Naive thymus-derived CD8-positive, alpha-beta T cell (primary cell): ENCODE data around the gene GLB1L3. TPM values are rescaled to one million over a fixed set of nuclear protein-coding genes. Genes with fewer than 3 reads are reported as not detected.

ENCODE experiments used
- ATAC-seq, 2 donors: fragments of 150-1000 bp; cut with Tn5 transposase in 1 of 2; sonication (Bioruptor Pico), chemical (Tn5 transposase) in 1 of 2; 1 replicate in 1 of 2; 2 replicates in 1 of 2; pipeline ENCODE4 v1.10.0; 2021; ENCODE audit warnings: mild to moderate bottlenecking in 2 of 2, moderate library complexity in 2 of 2
- POLR2A ChIA-PET: fragments of 350-600 bp; sonication (Branson Sonifier 250); formaldehyde crosslinking; loops from one replicate; lab custom pipeline; 2021; ENCODE audit warnings: antibody characterized with exemption; lab: Charles Lee
- DNase-seq, 10 donors: peaks; one replicate each; pipeline versions ENCODE4 v3.0.0 to v3.0.0-alpha.2; 2020 to 2022
- H3K27ac Mint-ChIP-seq, 10 donors: one replicate each; pipeline ENCODE4 v1.8.0; 2020 to 2022; ENCODE audit warnings: mild to moderate bottlenecking in 10 of 10, mixed read lengths in 10 of 10, moderate library complexity in 4 of 10, inconsistent platforms in 1 of 10
- H3K27me3 Mint-ChIP-seq, 5 donors: one replicate each; pipeline ENCODE4 v1.8.0; 2021 to 2022; ENCODE audit warnings: mixed read lengths in 5 of 5
- H3K36me3 Mint-ChIP-seq, 3 donors: one replicate each; pipeline ENCODE4 v1.8.0; 2020 to 2022; ENCODE audit warnings: mixed read lengths in 3 of 3, mild to moderate bottlenecking in 2 of 3, inconsistent platforms in 1 of 3
- H3K4me1 Mint-ChIP-seq, 4 donors: one replicate each; pipeline ENCODE4 v1.8.0; 2021 to 2022; ENCODE audit warnings: mixed read lengths in 4 of 4
- H3K4me3 Mint-ChIP-seq, 10 donors: one replicate each; pipeline ENCODE4 v1.8.0; 2020 to 2022; ENCODE audit warnings: mild to moderate bottlenecking in 10 of 10, mixed read lengths in 10 of 10, moderate library complexity in 6 of 10, inconsistent platforms in 1 of 10
- H3K9me3 Mint-ChIP-seq, 9 donors: one replicate each; pipeline ENCODE4 v1.8.0; 2020 to 2022; ENCODE audit warnings: mixed read lengths in 9 of 9, mild to moderate bottlenecking in 3 of 9, inconsistent platforms in 1 of 9, moderate library complexity in 1 of 9
- polyA plus RNA-seq, 3 donors: library from polyadenylated mRNA; unstranded; fragments of 300-500 nt; fragmentation: Illumina TruSeq; gene quantifications; one replicate each; pipeline ENCODE4 v1.2.3, GENCODE V29; 2021
- total RNA-seq, 8 experiments: library from RNA in 2 of 8; stranded (reverse) in 2 of 8; gene quantifications; one replicate each; pipeline ENCODE4 v1.2.3 and lab custom pipeline; 2021 to 2026

The GLB1L3 gene
- total and polyA plus RNA-seq, 5 experiments from 2014 or later, result 1.2 to 2.5 (median 2.0) TPM

DNA sequence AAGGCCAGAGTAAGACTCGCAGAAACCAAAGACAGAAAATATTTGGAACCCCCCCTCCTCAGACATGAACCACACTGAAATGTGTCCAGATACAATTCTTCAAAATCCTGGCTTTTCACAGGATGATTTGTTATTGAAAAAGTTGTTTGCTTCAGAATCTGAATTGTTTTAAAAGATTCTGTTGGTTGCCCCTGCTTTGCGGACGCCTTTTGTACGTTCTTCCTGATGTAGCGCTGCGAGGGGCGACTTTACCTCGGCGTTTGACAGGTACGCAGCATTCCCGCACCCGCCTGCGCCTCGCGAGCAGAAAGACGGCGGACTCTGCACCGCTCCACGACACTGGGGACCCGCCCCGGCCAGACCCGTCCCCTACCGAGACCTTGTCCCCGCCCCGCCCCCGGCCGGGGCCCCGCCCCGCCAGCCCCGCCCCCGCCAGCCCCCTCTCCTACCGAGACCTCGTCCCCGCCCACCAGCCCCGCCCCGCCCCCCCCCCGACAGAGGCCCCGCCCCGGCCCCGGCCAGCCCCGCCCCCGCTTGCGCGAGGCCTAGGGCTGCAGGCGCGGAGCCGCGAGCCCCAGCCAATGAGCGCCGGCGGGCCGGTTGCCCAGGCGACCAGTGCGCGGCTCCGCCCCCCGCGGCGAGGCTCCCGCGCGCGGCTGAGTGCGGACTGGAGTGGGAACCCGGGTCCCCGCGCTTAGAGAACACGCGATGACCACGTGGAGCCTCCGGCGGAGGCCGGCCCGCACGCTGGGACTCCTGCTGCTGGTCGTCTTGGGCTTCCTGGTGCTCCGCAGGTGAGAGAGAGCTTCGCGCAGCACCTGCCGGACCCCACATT lies 55.4 kb downstream of the GLB1L3 start, which contains the start of gene GLB1L2:
Gene GLB1L2, plus strand, starts transcription at position 635 of the 835 bp plus-strand sequence. Its CDS starts 74 bp downstream, at position 709.
- Mint-ChIP-seq H3K4me3 (peak within 1 kb of the TSS; percentile 83 to 95 (median 88)), H3K36me3 (no peaks in the 10 kb centered on the region), H3K27me3 (peaks cover 0 to 24% (median 8%) of the 10 kb centered on the region in 5 donors), H3K4me1 (peaks cover 2 to 18% (median 14%) of the 10 kb centered on the region in 4 donors), H3K27ac (peak within 1 kb of the TSS in 8 of 10 donors; percentile 6 to 88 (median 80)), H3K9me3 (no peaks in the 10 kb centered on the region)
- DNase-seq (peak; percentile 63 to 89 (median 77)), ATAC-seq (peak; percentile 91)
- POLR2A ChIA-PET, result interaction anchor here (1.0 kb wide), 1 partner anchor 9 kb away, joined by 3 read pairs; no protein-coding TSS in a partner anchor

DNA sequence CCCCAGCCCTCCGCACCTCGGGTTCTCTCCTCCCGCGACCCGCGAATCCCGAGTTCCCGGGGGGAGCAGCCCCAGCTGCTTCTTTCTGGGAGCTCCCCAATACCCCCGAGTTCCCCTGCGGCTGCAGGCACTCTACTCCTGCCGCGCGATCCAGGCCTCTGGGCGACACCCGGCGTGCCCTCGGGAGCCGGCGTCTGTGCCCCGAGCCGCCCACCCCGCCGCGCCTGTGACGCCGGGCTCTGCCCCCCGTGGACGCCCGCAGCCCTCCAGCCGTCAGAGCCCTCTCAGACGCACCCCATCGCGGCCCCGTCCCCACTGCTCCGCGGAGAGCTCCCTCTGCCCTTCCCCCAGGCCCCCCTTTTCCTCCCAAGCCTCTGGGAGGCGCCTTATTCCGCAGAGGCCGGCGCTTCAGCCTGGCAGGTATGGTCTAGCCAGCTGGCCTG lies 56.0 kb downstream of the GLB1L3 start:
- Mint-ChIP-seq H3K9me3 (no peaks in the 10 kb centered on the region), H3K27me3 (peaks cover 0 to 24% (median 6%) of the 10 kb centered on the region in 5 donors), H3K4me1 (peaks cover 2 to 18% (median 14%) of the 10 kb centered on the region in 4 donors), H3K36me3 (no peaks in the 10 kb centered on the region), H3K27ac (peak overlapping the region in 5 of 10 donors; percentile 6 to 85 (median 61)), H3K4me3 (peak overlapping the region; percentile 69 to 88 (median 83))
- POLR2A ChIA-PET, result interaction anchor here (1.0 kb wide), 1 partner anchor 9 kb away, joined by 3 read pairs; no protein-coding TSS in a partner anchor
- ATAC-seq, result peak; percentile 49 to 61
- peak in 4 of 10 donors; percentile 13 to 47 (median 26) for DNase-seq

DNA sequence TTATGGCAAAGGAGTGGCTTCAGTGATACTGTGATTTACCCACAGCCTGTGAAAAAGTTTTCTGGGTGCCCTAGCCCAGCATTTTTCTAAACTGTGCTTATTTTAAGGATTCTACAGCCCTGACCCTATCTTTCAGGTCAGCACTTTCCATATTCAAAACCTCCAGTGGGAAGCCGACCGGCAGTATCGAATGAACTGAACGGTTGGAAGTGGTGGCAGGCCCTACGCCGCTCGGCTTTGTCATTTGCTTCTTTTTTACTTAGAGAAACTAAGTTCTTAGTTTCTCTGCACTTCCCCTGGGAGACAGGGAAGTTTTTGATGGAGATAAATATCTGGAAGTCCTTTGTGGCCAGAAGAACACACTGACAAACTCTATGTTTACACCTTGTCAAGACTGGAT lies 56.6 kb downstream of the GLB1L3 start:
- POLR2A ChIA-PET, result interaction anchor here (1.0 kb wide), 1 partner anchor 8 kb away, joined by 3 read pairs; no protein-coding TSS in a partner anchor
- Mint-ChIP-seq H3K27ac (peak overlapping the region in 7 of 10 donors; percentile 6 to 85 (median 70)), H3K4me3 (peak overlapping the region; percentile 69 to 88 (median 83)), H3K9me3 (no peaks in the 10 kb centered on the region), H3K4me1 (peaks cover 2 to 18% (median 14%) of the 10 kb centered on the region in 4 donors), H3K27me3 (peaks cover 0 to 22% (median 2%) of the 10 kb centered on the region in 5 donors), H3K36me3 (no peaks in the 10 kb centered on the region)
- no peak for ATAC-seq
- DNase-seq, result no peak

DNA sequence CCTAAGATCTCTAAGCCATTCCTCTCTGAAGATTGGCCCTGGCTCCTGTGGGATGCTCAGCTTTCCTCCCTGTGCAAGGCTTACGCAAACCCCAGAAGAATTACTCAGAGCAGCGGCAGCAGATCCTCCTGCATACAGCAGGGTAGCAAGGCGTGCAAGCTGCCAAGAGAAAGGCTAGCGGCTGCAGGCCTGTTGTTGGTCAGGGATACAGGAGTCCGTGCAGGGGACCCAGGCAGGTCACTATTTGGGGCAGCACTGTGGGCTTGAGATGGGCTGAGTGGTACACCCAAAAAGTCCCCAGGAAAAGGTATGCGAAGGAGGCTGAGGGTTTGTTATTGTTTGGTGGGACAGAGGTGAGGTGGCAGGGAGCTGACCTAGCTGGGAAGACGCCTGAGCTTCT lies 57.1 kb downstream of the GLB1L3 start:
- Mint-ChIP-seq H3K9me3 (no peaks in the 10 kb centered on the region), H3K27me3 (peaks cover 0 to 22% (median 2%) of the 10 kb centered on the region in 5 donors), H3K4me1 (peaks cover 2 to 18% (median 14%) of the 10 kb centered on the region in 4 donors), H3K27ac (no peak overlapping the region), H3K36me3 (no peaks in the 10 kb centered on the region), H3K4me3 (peak overlapping the region in 9 of 10 donors; percentile 33 to 88 (median 83))
- POLR2A ChIA-PET, result no interaction called here
- ATAC-seq (no peak), DNase-seq (no peak)

DNA sequence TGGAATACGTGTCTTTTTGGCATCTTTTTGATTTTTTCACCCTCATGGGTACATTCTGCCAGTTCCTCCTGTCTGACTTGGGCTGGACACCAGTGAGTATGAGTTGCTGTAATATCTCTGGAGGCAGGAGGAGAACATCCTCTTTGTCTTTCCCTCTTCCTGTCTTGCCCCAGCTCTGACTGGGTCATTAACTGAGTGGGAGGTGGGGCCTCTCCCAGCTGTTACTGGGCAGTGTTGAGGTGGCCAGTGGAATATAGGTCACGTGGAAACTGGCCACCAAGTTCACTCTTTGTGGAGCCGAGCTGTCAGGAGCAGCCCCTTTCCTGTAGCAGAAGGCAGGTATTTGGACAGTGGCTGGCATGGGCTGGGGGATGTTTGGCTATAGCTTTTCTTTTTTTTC lies 57.8 kb downstream of the GLB1L3 start:
- peak overlapping the region in 5 of 10 donors; percentile 16 to 63 (median 36) for H3K4me3 Mint-ChIP-seq
- POLR2A ChIA-PET, result no interaction called here
- H3K9me3 Mint-ChIP-seq, result no peaks in the 10 kb centered on the region
- H3K27ac Mint-ChIP-seq, result no peak overlapping the region
- DNase-seq (no peak), ATAC-seq (no peak)
- no peaks in the 10 kb centered on the region for H3K36me3 Mint-ChIP-seq
- peaks cover 0 to 22% (median 2%) of the 10 kb centered on the region in 5 donors for H3K27me3 Mint-ChIP-seq
- peaks cover 2 to 18% (median 14%) of the 10 kb centered on the region in 4 donors for H3K4me1 Mint-ChIP-seq

DNA sequence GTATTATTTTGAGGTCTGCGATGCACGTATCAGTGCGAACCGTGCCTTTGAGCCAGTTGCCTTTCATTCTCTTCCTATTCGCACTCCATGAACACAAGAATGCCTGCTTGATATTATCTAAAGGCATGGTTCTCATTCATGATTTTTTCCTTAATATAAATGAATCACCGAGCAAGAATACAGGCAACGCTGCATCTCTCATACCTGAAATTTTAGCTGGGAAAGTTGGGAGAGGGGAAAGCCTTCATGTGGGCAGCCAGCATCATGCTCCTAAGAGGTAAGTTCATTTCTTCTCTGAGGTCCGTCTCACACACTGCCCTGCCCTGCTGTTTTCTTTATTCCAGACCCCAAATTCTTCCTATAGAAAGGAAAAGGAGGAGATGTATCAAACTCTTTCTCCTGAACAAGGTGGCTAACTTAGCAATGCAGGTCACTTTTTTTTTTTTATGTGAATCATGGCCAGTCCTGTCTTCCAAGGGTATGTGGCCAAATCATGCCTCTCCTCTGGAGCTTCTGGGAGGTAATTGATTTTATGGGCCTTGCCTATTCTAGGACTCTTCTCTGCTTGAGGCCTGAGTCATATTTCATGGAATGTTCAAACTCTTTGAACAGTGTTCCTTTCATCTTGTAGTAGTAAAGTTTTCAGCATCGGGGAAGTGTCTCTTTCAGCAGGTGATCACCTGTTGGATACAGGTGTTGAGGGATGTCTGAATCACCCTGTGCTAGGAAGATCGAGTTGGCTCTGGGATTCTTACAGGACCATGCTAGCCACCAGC lies 58.8 kb downstream of the GLB1L3 start:
- POLR2A ChIA-PET, result no interaction called here
- Mint-ChIP-seq H3K4me1 (peaks cover 2 to 18% (median 14%) of the 10 kb centered on the region in 4 donors), H3K27me3 (peaks cover 0 to 18% (median 0%) of the 10 kb centered on the region in 5 donors), H3K4me3 (peak overlapping the region in 2 of 10 donors; percentile 57 to 72), H3K27ac (no peak overlapping the region), H3K36me3 (no peaks in the 10 kb centered on the region), H3K9me3 (no peaks in the 10 kb centered on the region)
- ATAC-seq, result no peak
- DNase-seq, result no peak

DNA sequence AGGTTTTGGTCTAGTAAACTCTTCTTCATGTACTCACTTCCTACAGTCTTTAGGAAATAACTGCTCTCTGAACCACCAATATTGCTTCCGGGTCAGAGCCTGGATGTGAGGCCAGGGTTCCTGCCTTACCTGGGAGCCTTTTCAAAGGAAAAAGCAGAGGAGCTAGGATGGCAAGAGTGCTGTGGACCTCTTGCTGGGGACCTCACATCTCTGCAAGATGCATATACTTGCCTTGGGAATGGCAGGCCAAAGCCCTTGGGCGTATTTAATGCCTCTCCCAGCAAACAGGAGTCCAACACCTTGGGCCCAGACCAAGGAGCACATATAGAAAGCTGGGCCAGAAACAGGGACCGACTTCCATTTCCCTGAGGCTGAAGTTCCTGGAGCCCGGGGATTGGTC lies 60.9 kb downstream of the GLB1L3 start:
- Mint-ChIP-seq H3K27me3 (peaks cover 0 to 9% (median 0%) of the 10 kb centered on the region in 5 donors), H3K4me3 (no peak overlapping the region), H3K36me3 (no peaks in the 10 kb centered on the region), H3K27ac (no peak overlapping the region), H3K9me3 (no peaks in the 10 kb centered on the region), H3K4me1 (peaks cover 2 to 7% (median 6%) of the 10 kb centered on the region in 4 donors)
- DNase-seq (no peak), ATAC-seq (no peak)
- POLR2A ChIA-PET, result no interaction called here

DNA sequence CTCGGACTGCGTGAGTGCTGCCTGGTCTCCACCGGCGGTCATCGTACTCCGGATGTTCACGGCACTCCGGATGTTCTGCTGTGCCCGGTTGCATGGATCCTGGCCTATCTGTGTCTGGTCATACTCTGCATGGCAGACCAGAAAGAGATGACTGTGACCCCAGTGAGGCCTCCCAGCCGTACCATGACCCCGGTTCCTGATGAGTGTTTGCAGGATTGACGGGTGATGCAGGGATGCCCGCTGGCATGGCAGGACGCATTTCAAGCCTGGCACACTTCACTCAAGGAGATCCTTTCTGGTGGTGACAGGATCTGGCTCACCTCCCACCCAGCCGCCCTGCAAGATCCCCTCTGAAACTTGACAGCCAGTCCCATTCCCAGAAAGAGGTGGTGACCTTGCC lies 61.9 kb downstream of the GLB1L3 start:
- Mint-ChIP-seq H3K4me1 (no peaks in the 10 kb centered on the region), H3K27me3 (peaks cover 0 to 8% (median 0%) of the 10 kb centered on the region in 5 donors), H3K27ac (no peak overlapping the region), H3K9me3 (no peaks in the 10 kb centered on the region), H3K36me3 (no peaks in the 10 kb centered on the region), H3K4me3 (no peak overlapping the region)
- DNase-seq, result no peak
- no peak for ATAC-seq
- POLR2A ChIA-PET, result no interaction called here

DNA sequence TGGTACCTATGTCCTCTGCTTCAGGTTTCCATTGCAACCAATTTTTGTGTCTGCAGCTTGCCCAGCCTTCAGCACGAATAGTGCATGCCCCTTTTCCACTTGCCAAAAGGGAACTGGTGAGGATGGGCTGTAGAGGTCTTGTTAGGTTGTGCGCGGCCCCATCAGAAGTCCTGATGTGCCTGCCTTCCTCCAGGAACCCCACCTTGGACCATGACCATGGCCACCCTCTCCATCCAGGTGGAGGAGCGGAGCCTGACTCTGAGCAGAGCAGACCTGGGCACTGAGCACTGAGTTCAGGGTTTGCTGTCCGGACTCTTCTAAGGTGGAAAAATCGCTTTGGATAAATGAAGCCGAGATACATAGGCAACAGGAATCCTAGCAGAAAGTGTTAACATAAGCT lies 62.5 kb downstream of the GLB1L3 start:
- DNase-seq, result no peak
- H3K36me3 Mint-ChIP-seq, result no peaks in the 10 kb centered on the region
- POLR2A ChIA-PET, result no interaction called here
- no peak for ATAC-seq
- H3K4me1 Mint-ChIP-seq, result no peaks in the 10 kb centered on the region
- no peak overlapping the region for H3K27ac Mint-ChIP-seq
- H3K9me3 Mint-ChIP-seq, result no peaks in the 10 kb centered on the region
- peaks cover 0 to 8% (median 0%) of the 10 kb centered on the region in 5 donors for H3K27me3 Mint-ChIP-seq
- no peak overlapping the region for H3K4me3 Mint-ChIP-seq

DNA sequence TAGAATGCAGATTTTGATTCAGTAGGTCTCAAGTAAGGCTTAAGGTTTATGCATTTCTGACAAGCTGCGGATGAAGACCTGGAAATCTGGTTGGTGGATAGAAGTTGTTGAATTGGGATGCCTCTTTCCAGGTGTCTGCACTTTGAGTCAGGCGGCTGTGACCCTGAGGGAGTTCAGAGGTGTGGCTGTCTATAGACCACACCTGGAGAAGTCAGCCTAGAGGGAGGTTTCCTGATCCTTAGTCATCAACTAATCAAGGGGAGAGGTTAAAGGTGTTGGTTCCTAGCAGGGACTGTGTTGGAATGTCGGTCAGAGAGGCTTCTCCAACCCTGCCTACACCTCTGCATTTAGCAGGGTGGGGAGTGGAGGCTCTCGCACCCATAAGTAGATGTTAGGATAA lies 63.6 kb downstream of the GLB1L3 start:
- H3K27me3 Mint-ChIP-seq, result peaks cover 0 to 8% (median 0%) of the 10 kb centered on the region in 5 donors
- H3K4me1 Mint-ChIP-seq, result no peaks in the 10 kb centered on the region
- no peak for DNase-seq
- no peak for ATAC-seq
- no peaks in the 10 kb centered on the region for H3K36me3 Mint-ChIP-seq
- POLR2A ChIA-PET, result no interaction called here
- H3K27ac Mint-ChIP-seq, result peak overlapping the region in 1 of 10 donors; percentile 41
- H3K9me3 Mint-ChIP-seq, result no peaks in the 10 kb centered on the region
- no peak overlapping the region for H3K4me3 Mint-ChIP-seq

DNA sequence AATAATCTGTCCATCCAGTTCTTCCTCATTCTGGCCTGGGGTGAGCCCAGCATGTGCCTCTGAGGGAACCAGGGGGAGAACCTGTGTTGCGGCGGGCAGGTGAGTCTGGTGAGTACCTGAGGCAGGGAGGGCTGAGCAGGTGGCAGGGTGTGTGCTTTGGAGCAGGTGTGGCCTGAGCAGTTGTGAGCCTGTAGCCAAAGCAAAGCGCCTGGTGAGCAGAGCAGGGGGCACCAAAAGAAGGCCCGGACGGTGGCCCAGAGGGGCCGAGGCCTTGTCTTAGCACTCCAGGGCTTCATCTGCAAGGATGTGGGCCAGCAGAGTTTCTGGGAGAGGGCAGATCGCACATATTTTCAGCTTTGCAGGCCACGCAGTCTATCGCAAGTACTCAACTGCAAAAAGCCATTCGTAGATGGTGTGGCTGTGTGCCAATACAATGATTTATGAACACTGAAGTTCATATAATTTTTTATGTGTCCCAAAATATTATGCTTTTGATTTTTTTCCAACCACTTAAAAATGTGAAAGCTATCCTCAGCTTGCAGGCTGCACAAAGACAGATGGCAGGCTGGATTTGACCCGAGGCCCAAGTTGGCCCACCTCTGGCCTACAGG lies 64.3 kb downstream of the GLB1L3 start:
- Mint-ChIP-seq H3K4me1 (no peaks in the 10 kb centered on the region), H3K4me3 (no peak overlapping the region), H3K36me3 (no peaks in the 10 kb centered on the region), H3K27me3 (peaks cover 0 to 4% (median 0%) of the 10 kb centered on the region in 5 donors), H3K9me3 (no peaks in the 10 kb centered on the region), H3K27ac (no peak overlapping the region)
- DNase-seq (no peak), ATAC-seq (no peak)
- POLR2A ChIA-PET, result interaction anchor here (1.0 kb wide), 1 partner anchor 8 kb away, joined by 3 read pairs; no protein-coding TSS in a partner anchor
